GM10847 (cell line): ENCODE measurements around the gene FTCD.

Experiments
- POLR2A ChIP-seq: IDR thresholded peaks from 2 replicates; pipeline ENCODE4 v1.6.1; 2011; ENCODE audit not compliant: insufficient read length; ENCODE audit errors: extremely low read depth

The FTCD gene

GRCh38 chr21:46155514-46156377 lies at the start of gene FTCD:
FTCD (minus strand) TSS chr21:46155579; CDS start chr21:46155523, 56 bp downstream.
- no peak for TF ChIP-seq POLR2A

GRCh38 chr21:46205166-46205565 lies 49.8 kb upstream of the FTCD start:
- TF ChIP-seq POLR2A: no peak

GRCh38 chr21:46203203-46203600 lies 47.8 kb upstream of the FTCD start:
- TF ChIP-seq POLR2A: no peak

- no peak for TF ChIP-seq POLR2A
Observed at GRCh38 chr21:46202592-46203202, 47.3 kb upstream of the FTCD start.

- TF ChIP-seq POLR2A: no peak
Observed at GRCh38 chr21:46199436-46200373, 44.3 kb upstream of the FTCD start.

- TF ChIP-seq POLR2A: no peak
Observed at GRCh38 chr21:46196733-46197132, 41.4 kb upstream of the FTCD start.

- TF ChIP-seq POLR2A: no peak
Observed at GRCh38 chr21:46195595-46196195, 40.3 kb upstream of the FTCD start.

- TF ChIP-seq POLR2A: no peak
Observed at GRCh38 chr21:46194374-46195334, 39.3 kb upstream of the FTCD start.

- no peak for TF ChIP-seq POLR2A
Observed at GRCh38 chr21:46193829-46194373, 38.5 kb upstream of the FTCD start.

GRCh38 chr21:46191686-46192575 lies 36.6 kb upstream of the FTCD start:
- no peak for TF ChIP-seq POLR2A

GRCh38 chr21:46191257-46191685 lies 35.9 kb upstream of the FTCD start:
- TF ChIP-seq POLR2A: no peak

- no peak for TF ChIP-seq POLR2A
Observed at GRCh38 chr21:46190491-46191131, 35.2 kb upstream of the FTCD start.

- no peak for TF ChIP-seq POLR2A
Observed at GRCh38 chr21:46189959-46190490, 34.6 kb upstream of the FTCD start.
